ENCODE measurements around the gene KIR2DL1.
"Not testable (repeated sequence)": the region's sequence is repeated elsewhere in the genome, so short reads cannot be mapped to it uniquely, and the experiment has no call there.

Gene KIR2DL1

DNA sequence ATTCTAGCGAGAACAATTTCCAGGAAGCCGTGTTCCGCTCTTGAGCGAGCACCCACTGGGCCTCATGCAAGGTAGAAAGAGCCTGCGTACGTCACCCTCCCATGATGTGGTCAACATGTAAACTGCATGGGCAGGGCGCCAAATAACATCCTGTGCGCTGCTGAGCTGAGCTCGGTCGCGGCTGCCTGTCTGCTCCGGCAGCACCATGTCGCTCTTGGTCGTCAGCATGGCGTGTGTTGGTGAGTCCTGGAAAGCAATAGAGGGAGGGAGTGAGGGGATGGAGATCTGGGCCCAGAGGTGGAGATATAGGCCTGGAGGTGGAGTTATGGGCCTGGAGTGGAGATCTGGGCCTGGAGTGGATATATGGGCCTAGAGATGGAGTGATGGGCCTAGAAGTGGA lies at the start of gene KIR2DL1:
TSS of gene KIR2DL1 (plus strand) at position 148 of the 400 bp plus-strand sequence. CDS start at position 206, 58 bp downstream.
- DNase-seq (ENCODE audit: low read depth) = not testable (repeated sequence)

- DNase-seq (ENCODE audit: low read depth) = no peak
Observed at GRCh38 chr19:54724142-54724541, 45.5 kb upstream of the KIR2DL1 start, which contains the start of gene KIR3DL3. Gene KIR3DL3 (plus strand): TSS chr19:54724442. CDS start chr19:54724497, 55 bp downstream.

GRCh38 chr19:54724644-54725043 lies 44.9 kb upstream of the KIR2DL1 start:
- no peak for DNase-seq (ENCODE audit: low read depth)

DNA sequence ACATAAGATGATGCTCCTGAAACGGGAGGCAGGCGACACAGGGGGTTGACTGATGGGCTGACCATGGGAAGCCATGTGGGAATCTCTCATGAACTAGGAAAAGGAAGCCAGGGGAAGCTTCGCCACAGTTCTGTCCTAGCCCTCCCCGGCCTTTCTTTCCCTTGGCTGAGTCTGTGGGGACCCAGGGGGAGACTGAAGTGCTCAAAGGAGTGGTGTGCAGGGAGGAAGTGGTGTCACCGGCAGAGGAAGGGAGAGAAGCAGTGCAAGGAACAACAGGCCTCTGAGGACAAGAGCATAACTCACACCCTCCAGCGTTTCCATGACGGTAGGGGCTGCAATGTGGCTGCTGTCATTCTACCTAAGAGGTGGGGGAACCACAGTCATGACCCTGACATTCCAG lies 44.3 kb upstream of the KIR2DL1 start:
- DNase-seq (ENCODE audit: low read depth) = no peak

DNA sequence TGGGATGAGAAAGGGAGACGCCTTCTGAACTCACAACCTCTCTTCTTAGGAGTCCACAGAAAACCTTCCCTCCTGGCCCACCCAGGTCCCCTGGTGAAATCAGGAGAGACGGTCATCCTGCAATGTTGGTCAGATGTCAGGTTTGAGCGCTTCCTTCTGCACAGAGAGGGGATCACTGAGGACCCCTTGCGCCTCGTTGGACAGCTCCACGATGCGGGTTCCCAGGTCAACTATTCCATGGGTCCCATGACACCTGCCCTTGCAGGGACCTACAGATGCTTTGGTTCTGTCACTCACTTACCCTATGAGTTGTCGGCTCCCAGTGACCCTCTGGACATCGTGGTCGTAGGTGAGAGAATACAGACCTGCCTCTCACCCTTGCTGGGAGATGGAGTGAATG lies 42.0 kb upstream of the KIR2DL1 start:
- DNase-seq (ENCODE audit: low read depth) = no peak

- no peak for DNase-seq (ENCODE audit: low read depth)
Observed at GRCh38 chr19:54728167-54728566, 41.4 kb upstream of the KIR2DL1 start.

DNA sequence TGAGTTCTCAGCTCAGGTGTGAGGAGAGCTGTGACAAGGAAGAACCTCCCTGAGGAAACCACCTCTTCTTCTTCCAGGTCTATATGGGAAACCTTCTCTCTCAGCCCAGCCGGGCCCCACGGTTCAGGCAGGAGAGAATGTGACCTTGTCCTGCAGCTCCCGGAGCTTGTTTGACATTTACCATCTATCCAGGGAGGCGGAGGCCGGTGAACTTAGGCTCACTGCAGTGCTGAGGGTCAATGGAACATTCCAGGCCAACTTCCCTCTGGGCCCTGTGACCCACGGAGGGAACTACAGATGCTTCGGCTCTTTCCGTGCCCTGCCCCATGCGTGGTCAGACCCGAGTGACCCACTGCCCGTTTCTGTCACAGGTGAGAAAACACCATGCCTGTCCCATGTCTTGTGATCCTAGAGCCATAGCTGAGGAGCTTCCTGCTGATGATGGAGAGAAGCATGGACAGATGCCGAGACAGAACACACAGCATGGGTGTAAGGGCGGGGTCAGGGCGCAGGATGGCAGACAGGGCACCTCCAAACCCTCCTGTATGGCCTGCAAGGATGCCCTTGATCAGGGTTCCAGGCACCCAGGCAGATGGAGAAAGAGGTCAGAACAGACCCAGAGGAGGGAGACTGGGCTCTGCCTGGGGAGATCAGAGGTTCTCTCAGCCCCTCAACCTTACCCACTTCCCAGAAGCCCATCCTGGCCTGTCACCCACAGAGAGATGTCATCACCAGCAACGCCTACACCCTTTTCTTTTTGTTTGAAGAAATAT lies 40.0 kb upstream of the KIR2DL1 start:
- no peak for DNase-seq (ENCODE audit: low read depth)

- DNase-seq (ENCODE audit: low read depth) = no peak
Observed at GRCh38 chr19:54731191-54731590, 38.4 kb upstream of the KIR2DL1 start.

DNA sequence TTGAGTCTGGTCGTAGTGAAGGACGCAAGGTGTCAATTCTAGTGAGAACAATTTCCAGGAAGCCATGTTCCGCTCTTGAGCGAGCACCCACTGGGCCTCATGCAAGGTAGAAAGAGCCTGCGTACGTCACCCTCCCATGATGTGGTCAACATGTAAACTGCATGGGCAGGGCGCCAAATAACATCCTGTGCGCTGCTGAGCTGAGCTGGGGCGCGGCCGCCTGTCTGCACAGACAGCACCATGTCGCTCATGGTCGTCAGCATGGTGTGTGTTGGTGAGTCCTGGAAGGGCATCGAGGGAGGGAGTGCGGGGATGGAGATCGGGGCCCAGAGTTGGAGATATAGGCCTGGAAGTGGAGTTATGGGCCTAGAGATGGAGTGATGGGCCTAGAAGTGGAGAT lies 31.3 kb upstream of the KIR2DL1 start, which contains the start of gene KIR2DL3:
TSS of gene KIR2DL3 (plus strand) at position 208 of the 400 bp plus-strand sequence. CDS start at position 241, 33 bp downstream.
- not testable (repeated sequence) for DNase-seq (ENCODE audit: low read depth)

DNA sequence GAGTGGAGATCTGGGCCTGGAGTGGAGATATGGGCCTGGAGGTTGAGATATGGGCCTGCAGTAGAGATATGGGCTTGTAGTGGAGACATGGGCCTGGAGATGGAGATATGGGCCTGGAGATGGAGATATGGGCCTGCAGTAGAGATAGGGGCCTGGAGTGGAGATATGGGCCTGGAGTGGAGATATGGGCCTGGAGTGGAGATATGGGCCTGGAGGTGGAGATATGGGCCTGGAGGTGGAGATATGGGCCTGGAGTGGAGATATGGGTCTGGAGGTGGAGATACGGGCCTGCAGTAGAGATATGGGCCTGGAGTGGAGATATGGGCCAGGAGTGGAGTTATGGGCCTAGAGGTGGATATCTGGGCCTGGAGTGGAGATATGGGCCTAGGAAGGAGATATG lies 30.9 kb upstream of the KIR2DL1 start:
- DNase-seq (ENCODE audit: low read depth) = no peak

- no peak for DNase-seq (ENCODE audit: low read depth)
Observed at GRCh38 chr19:54739587-54740497, 29.8 kb upstream of the KIR2DL1 start.

DNA sequence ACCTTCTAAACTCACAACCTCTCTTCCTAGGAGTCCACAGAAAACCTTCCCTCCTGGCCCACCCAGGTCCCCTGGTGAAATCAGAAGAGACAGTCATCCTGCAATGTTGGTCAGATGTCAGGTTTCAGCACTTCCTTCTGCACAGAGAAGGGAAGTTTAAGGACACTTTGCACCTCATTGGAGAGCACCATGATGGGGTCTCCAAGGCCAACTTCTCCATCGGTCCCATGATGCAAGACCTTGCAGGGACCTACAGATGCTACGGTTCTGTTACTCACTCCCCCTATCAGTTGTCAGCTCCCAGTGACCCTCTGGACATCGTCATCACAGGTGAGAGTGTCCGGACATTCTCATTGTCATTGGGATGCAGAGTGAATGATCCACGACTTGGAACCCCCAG lies 27.6 kb upstream of the KIR2DL1 start:
- not testable (repeated sequence) for DNase-seq (ENCODE audit: low read depth)

DNA sequence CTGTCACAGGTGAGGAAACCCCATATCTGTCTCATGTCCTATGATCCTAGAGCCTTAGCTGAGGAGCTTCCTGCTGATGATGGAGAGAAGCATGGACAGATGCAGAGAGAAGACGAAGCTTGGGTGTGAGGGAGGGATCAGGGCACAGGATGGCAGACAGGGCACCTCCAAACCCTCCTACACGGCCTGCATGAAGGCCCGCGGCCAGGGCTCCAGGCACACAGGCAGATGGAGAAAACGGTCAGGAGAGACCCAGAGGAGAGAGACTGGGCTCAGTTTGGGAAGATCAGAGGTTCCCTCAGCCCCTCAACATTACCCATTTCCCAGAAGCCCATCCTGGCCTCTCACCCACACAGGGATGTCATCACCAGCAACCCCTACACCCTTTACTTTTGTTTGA lies 25.5 kb upstream of the KIR2DL1 start:
- DNase-seq (ENCODE audit: low read depth) = not testable (repeated sequence)

DNA sequence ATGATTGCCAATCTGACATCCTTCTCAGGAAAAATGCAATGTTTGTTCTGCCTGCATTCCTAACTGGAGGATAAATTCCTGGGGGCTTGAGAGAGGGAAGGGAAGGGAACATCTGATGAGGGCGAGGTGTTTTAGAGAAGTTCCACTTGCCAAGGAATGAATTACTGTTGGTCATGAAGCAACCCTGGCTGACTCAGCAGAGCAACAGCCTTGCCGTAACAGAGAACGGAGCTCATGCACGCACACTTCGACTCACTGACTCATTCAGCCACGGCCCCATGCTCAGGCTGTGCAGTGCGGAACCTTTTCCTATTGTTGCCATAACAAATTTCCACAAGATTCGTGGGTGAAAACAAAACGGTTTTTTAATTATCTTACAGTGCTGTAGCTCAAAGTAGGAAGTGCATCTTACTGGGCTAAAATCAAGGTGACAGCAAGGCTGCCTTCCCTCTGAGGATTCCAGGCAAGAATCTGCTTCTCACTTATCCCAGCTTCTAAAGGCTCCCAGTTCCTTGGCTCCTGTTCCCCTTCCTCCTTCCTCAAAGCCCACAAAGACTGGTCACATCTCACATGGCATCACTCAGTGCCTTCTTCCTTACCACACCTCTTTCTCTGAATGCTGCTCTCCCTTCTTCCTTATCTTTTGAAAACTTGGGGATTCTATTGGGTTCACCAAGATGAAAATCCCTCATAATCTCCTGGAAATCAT lies 21.8 kb upstream of the KIR2DL1 start:
- DNase-seq (ENCODE audit: low read depth) = peak; percentile 73

- not testable (repeated sequence) for DNase-seq (ENCODE audit: low read depth)
Observed at GRCh38 chr19:54750276-54750675, 19.3 kb upstream of the KIR2DL1 start.

GRCh38 chr19:54756204-54757110 lies 13.1 kb upstream of the KIR2DL1 start:
- DNase-seq (ENCODE audit: low read depth) = not testable (repeated sequence)

- DNase-seq (ENCODE audit: low read depth) = not testable (repeated sequence)
Observed at GRCh38 chr19:54758577-54758976, 11.0 kb upstream of the KIR2DL1 start.

DNA sequence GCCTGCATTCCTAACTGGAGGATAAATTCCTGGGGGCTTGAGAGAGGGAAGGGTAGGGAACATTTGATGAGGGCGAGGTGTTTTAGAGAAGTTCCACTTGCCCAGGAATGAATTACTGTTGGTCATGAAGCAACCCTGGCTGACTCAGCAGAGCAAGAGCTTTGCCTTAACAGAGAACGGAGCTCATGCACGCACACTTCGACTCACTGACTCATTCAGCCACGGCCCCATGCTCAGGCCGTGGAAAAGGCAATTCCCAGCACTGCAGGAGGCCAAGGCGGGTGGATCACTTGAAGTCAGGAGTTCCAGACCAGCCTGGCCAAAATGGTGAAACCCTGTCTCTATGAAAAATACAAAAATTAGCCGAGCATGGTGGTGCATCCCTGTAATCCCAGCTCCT lies 5.4 kb upstream of the KIR2DL1 start:
- DNase-seq (ENCODE audit: low read depth) = peak; percentile 63

DNA sequence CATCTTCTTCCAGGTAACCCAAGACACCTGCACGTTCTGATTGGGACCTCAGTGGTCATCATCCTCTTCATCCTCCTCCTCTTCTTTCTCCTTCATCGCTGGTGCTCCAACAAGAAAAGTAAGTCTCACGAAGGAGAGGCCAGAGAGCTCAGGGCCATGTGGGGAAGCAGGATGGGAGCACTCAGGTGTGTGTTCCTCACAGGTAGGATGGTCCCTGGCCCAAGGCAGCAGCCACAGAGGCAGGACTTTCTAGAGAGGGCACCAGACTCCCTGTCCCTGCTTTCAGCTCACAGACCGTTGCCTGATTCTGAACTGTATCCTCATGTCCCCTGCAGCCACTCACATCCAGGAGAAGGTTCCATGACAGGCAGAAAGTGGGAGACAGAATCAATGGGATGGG lies 3.1 kb upstream of the KIR2DL1 start:
- not testable (repeated sequence) for DNase-seq (ENCODE audit: low read depth)

DNA sequence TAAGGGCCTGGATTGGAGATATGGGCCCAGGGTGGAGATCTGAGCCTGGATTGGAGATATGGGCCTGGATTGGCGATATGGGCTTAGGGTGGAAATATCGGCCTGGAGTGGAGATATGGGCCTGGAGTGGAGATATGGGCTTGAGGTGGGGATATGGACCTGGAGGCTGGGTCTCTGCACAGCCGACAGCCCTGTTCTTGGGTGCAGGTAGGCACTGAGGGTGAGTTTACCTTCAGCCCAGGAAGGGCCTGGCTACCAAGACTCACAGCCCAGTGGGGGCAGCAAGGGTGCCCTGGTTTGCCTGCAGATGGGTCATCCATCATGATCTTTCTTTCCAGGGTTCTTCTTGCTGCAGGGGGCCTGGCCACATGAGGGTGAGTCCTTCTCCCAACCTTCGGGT lies 918 bp downstream of the KIR2DL1 start:
- DNase-seq (ENCODE audit: low read depth) = not testable (repeated sequence)
